ENCODE data around the gene MSL3B.

MSL3B gene

GRCh38 chr2:233816334-233816733 lies 51.9 kb downstream of the MSL3B start:
- DNase-seq: no peak

DNA sequence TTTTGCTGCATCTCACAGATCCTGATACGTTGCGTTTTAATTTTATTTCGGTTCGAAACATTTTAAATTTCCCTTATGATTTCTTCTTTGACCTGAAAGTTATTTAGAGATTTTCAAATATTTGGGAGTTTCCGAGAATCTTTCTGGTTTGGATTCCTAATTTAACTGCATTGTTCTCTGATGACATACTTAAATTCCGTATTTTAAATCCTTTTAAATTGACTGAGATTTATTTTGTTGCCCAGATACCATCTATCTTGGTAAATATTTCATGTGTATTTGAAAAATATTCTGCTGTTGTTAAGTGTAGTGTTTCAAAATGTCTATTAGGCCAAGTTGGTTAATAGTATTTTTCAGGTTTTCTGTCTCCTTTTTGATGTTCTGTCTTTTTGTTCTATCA lies 52.3 kb downstream of the MSL3B start:
- DNase-seq: no peak
